Neural cell (in vitro differentiated cells): Measurements from ENCODE around the gene PLOD2.

Experiments used
- CTCF ChIP-seq: fragments of 450-650 bp; IDR thresholded peaks from 2 replicates; pipeline ENCODE4 v1.5.1; 2014; ENCODE audit warnings: antibody characterized with exemption, mild to moderate bottlenecking, moderate library complexity; ENCODE audit not compliant: poor library complexity, severe bottlenecking
- EP300 ChIP-seq: fragments of 450-650 bp; conservative IDR thresholded peaks from 2 replicates; pipeline ENCODE4 v1.6.1; 2014; ENCODE audit warnings: antibody characterized with exemption, mild to moderate bottlenecking, moderate library complexity; ENCODE audit not compliant: poor library complexity, severe bottlenecking
- EZH2 ChIP-seq: fragments of 200-600, 300-800 bp; shearing (Covaris generic), sonication (generic); IDR thresholded peaks from 2 replicates; pipeline ENCODE4 v1.6.1; 2014; ENCODE audit warnings: antibody characterized with exemption, low read length, borderline replicate concordance, mild to moderate bottlenecking; ENCODE audit not compliant: insufficient read depth, poor library complexity, severe bottlenecking
- MXI1 ChIP-seq: fragments of 450-650 bp; conservative IDR thresholded peaks from 2 replicates; pipeline ENCODE4 v1.6.1; 2014; ENCODE audit warnings: antibody characterized with exemption, mild to moderate bottlenecking; ENCODE audit not compliant: poor library complexity, severe bottlenecking
- POLR2AphosphoS5 ChIP-seq: IDR thresholded peaks from 2 replicates; pipeline ENCODE4 v1.6.1; 2012
- RAD21 ChIP-seq: fragments of 450-650 bp; conservative IDR thresholded peaks from 2 replicates; pipeline ENCODE4 v1.6.1; 2014; ENCODE audit warnings: antibody characterized with exemption, mild to moderate bottlenecking, moderate library complexity
- REST ChIP-seq: IDR thresholded peaks from 2 replicates; pipeline ENCODE4 v1.6.1; 2012; ENCODE audit warnings: borderline replicate concordance

GRCh38 chr3:146154316-146154715, 6.7 kb downstream of the PLOD2 start:
- TF ChIP-seq POLR2AphosphoS5 (no peak), CTCF (no peak), RAD21 (no peak), REST (no peak), EZH2 (no peak), MXI1 (no peak), EP300 (no peak)
